Activated T-cell treated with anti-CD3 and anti-CD28 coated beads for 4 hours (primary cell): ENCODE data around the gene DGKQ.
"Not testable (repeated sequence)": the region's sequence is repeated elsewhere in the genome, so short reads cannot be mapped to it uniquely, and the experiment has no call there.

Source experiments
- DNase-seq: peaks from one replicate; pipeline ENCODE4 v3.0.0-alpha.2; 2020

Gene DGKQ

GRCh38 chr4:948101-948935 lies 25.1 kb downstream of the DGKQ start:
- DNase-seq: no peak

- DNase-seq: no peak
Observed at GRCh38 chr4:947491-947971, 25.8 kb downstream of the DGKQ start.

- no peak for DNase-seq
Observed at GRCh38 chr4:946517-947471, 26.6 kb downstream of the DGKQ start.

GRCh38 chr4:946103-946450 lies 27.3 kb downstream of the DGKQ start:
- no peak for DNase-seq

- no peak for DNase-seq
Observed at GRCh38 chr4:945274-946102, 27.9 kb downstream of the DGKQ start.

GRCh38 chr4:939508-939907 lies 33.9 kb downstream of the DGKQ start:
- DNase-seq: not testable (repeated sequence)

- DNase-seq: no peak
Observed at GRCh38 chr4:932713-933070, 40.7 kb downstream of the DGKQ start.

- DNase-seq: peak; percentile 92
Observed at GRCh38 chr4:931960-932712, 41.2 kb downstream of the DGKQ start, which contains the start of the genes GAK and TMEM175. GAK (minus strand) TSS chr4:932316; CDS start chr4:932187, 129 bp downstream. TMEM175 (plus strand) TSS chr4:932460; CDS start chr4:947740, 15,280 bp downstream.

GRCh38 chr4:931194-931959 lies 42.0 kb downstream of the DGKQ start:
- no peak for DNase-seq

GRCh38 chr4:930827-931193 lies 42.6 kb downstream of the DGKQ start:
- DNase-seq: no peak

GRCh38 chr4:930028-930551 lies 43.3 kb downstream of the DGKQ start:
- DNase-seq: no peak

- no peak for DNase-seq
Observed at GRCh38 chr4:929096-929765, 44.1 kb downstream of the DGKQ start.

GRCh38 chr4:927566-927965 lies 45.8 kb downstream of the DGKQ start:
- not testable (repeated sequence) for DNase-seq

GRCh38 chr4:926538-926937 lies 46.8 kb downstream of the DGKQ start:
- DNase-seq: no peak

GRCh38 chr4:925771-926500 lies 47.4 kb downstream of the DGKQ start:
- no peak for DNase-seq

- DNase-seq: no peak
Observed at GRCh38 chr4:925171-925570, 48.2 kb downstream of the DGKQ start.

GRCh38 chr4:924107-925096 lies 49.0 kb downstream of the DGKQ start:
- no peak for DNase-seq

- no peak for DNase-seq
Observed at GRCh38 chr4:921830-922331, 51.5 kb downstream of the DGKQ start.
